ENCODE measurements around the gene PCBP4.

DNA sequence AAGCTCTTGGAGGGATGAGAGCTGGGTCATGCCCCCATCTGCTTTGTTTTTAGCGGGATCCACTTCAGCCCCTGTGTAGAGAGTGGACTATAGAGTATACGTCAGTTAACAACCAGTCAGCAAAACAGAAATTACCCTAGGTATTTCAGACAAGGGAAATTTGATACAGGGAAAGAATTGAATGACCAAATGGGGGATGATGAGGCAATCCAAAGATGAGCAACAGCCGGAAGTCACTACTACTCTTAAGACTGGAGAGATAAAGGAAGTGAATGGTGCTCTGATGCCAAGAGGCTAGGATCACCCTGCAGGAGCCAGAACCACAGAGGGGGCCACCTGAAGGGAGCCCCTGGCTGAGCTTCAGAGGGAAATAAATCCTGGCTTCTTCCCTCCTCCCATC lies 13.8 kb downstream of the PCBP4 start:
- TF ChIP-seq, protein P1, sequence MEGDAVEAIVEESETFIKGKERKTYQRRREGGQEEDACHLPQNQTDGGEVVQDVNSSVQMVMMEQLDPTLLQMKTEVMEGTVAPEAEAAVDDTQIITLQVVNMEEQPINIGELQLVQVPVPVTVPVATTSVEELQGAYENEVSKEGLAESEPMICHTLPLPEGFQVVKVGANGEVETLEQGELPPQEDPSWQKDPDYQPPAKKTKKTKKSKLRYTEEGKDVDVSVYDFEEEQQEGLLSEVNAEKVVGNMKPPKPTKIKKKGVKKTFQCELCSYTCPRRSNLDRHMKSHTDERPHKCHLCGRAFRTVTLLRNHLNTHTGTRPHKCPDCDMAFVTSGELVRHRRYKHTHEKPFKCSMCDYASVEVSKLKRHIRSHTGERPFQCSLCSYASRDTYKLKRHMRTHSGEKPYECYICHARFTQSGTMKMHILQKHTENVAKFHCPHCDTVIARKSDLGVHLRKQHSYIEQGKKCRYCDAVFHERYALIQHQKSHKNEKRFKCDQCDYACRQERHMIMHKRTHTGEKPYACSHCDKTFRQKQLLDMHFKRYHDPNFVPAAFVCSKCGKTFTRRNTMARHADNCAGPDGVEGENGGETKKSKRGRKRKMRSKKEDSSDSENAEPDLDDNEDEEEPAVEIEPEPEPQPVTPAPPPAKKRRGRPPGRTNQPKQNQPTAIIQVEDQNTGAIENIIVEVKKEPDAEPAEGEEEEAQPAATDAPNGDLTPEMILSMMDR (IDR thresholded peaks at IDR 0.05): no peak
- TF ChIP-seq POLR2A (IDR thresholded peaks at IDR 0.05): no peak
